SJSA1 (cell line): ENCODE measurements around the gene KCNC1. TPM values are rescaled to one million over a fixed set of nuclear protein-coding genes. Genes with fewer than 3 reads are reported as not detected.

Experiments used
- DNase-seq, 2 experiments: peaks; one replicate each; pipeline ENCODE4 v3.0.0-alpha.2; 2015 to 2020; ENCODE audit warnings: low spot score in 2 of 2, low read depth in 1 of 2
- H3K27ac ChIP-seq: fragments of 250-450 bp; sonication (Bioruptor Pico); 2 replicates; pipeline ENCODE4 v1.5.1; 2020; ENCODE audit warnings: mild to moderate bottlenecking, moderate library complexity
- H3K27me3 ChIP-seq: fragments of 250-450 bp; sonication (Bioruptor Pico); replicated peaks from 2 replicates; pipeline ENCODE4 v1.5.1; 2020; ENCODE audit warnings: mild to moderate bottlenecking, moderate library complexity
- H3K36me3 ChIP-seq: fragments of 250-450 bp; sonication (Bioruptor Pico); 2 replicates; pipeline ENCODE4 v1.5.1; 2020; ENCODE audit warnings: mild to moderate bottlenecking
- H3K4me1 ChIP-seq: fragments of 250-450 bp; sonication (Bioruptor Pico); replicated peaks from 2 replicates; pipeline ENCODE4 v1.6.1; 2021; ENCODE audit warnings: mild to moderate bottlenecking
- H3K4me3 ChIP-seq: fragments of 250-450 bp; sonication (Bioruptor Pico); 2 replicates; pipeline ENCODE4 v1.5.1; 2020; ENCODE audit warnings: mild to moderate bottlenecking
- H3K9me3 ChIP-seq: fragments of 250-450 bp; sonication (Bioruptor Pico); replicated peaks from 2 replicates; pipeline ENCODE4 v1.5.1; 2020; ENCODE audit warnings: mild to moderate bottlenecking
- total RNA-seq: library from RNA; depleted of rRNA; stranded (reverse); fragments of >200 nt; shearing (Covaris generic); gene quantifications from 2 replicates; pipeline ENCODE4 v1.2.3, GENCODE V29; 2014

KCNC1 gene
- total RNA-seq, 1 experiment from 2014 or later = not detected

GRCh38 chr11:17798716-17799115 lies 64.1 kb downstream of the KCNC1 start:
- no peak for DNase-seq
- no peak overlapping the region for H3K4me3 ChIP-seq
- no peaks in the 10 kb centered on the region for H3K36me3 ChIP-seq
- no peaks in the 10 kb centered on the region for H3K4me1 ChIP-seq
- H3K9me3 ChIP-seq = no peaks in the 10 kb centered on the region
- no peak overlapping the region for H3K27ac ChIP-seq
- H3K27me3 ChIP-seq = no peaks in the 10 kb centered on the region

- Histone ChIP-seq H3K36me3 (no peaks in the 10 kb centered on the region), H3K4me3 (no peak overlapping the region), H3K27me3 (no peaks in the 10 kb centered on the region), H3K9me3 (no peaks in the 10 kb centered on the region), H3K27ac (no peak overlapping the region), H3K4me1 (no peaks in the 10 kb centered on the region)
- DNase-seq = no peak
These were observed 64.6 kb downstream of the KCNC1 start for GRCh38 chr11:17799147-17799546.

GRCh38 chr11:17801166-17801565 lies 66.6 kb downstream of the KCNC1 start:
- H3K27ac ChIP-seq = no peak overlapping the region
- H3K4me1 ChIP-seq = no peaks in the 10 kb centered on the region
- no peak for DNase-seq
- no peak overlapping the region for H3K4me3 ChIP-seq
- H3K9me3 ChIP-seq = no peaks in the 10 kb centered on the region
- no peaks in the 10 kb centered on the region for H3K36me3 ChIP-seq
- H3K27me3 ChIP-seq = no peaks in the 10 kb centered on the region

GRCh38 chr11:17802491-17802890 lies 67.9 kb downstream of the KCNC1 start:
- Histone ChIP-seq H3K27ac (no peak overlapping the region), H3K9me3 (no peaks in the 10 kb centered on the region), H3K4me1 (no peaks in the 10 kb centered on the region), H3K4me3 (no peak overlapping the region), H3K27me3 (no peaks in the 10 kb centered on the region), H3K36me3 (no peaks in the 10 kb centered on the region)
- DNase-seq = no peak

- DNase-seq = no peak
- no peaks in the 10 kb centered on the region for H3K27me3 ChIP-seq
These were observed 69.3 kb downstream of the KCNC1 start for GRCh38 chr11:17803754-17804334.

GRCh38 chr11:17805043-17805442 lies 70.5 kb downstream of the KCNC1 start:
- Histone ChIP-seq H3K27ac (no peak overlapping the region), H3K9me3 (no peaks in the 10 kb centered on the region), H3K36me3 (no peaks in the 10 kb centered on the region), H3K4me3 (no peak overlapping the region), H3K4me1 (no peaks in the 10 kb centered on the region), H3K27me3 (no peaks in the 10 kb centered on the region)
- DNase-seq = no peak

More at GRCh38 chr11:17803754-17804334, 69.3 kb downstream of the KCNC1 start:
- H3K4me1 ChIP-seq = no peaks in the 10 kb centered on the region
- H3K4me3 ChIP-seq = no peak overlapping the region
- H3K27ac ChIP-seq = no peak overlapping the region
- H3K36me3 ChIP-seq = no peaks in the 10 kb centered on the region
- no peaks in the 10 kb centered on the region for H3K9me3 ChIP-seq

GRCh38 chr11:17805873-17806272 lies 71.3 kb downstream of the KCNC1 start:
- no peak overlapping the region for H3K4me3 ChIP-seq
- no peaks in the 10 kb centered on the region for H3K4me1 ChIP-seq
- no peaks in the 10 kb centered on the region for H3K27me3 ChIP-seq
- DNase-seq = no peak
- no peaks in the 10 kb centered on the region for H3K36me3 ChIP-seq
- H3K27ac ChIP-seq = no peak overlapping the region
- H3K9me3 ChIP-seq = no peaks in the 10 kb centered on the region

- Histone ChIP-seq H3K36me3 (no peaks in the 10 kb centered on the region), H3K4me1 (no peaks in the 10 kb centered on the region), H3K9me3 (no peaks in the 10 kb centered on the region), H3K27ac (no peak overlapping the region), H3K4me3 (no peak overlapping the region), H3K27me3 (no peaks in the 10 kb centered on the region)
- no peak for DNase-seq
These were observed 72.5 kb downstream of the KCNC1 start for GRCh38 chr11:17807034-17807433.

- Histone ChIP-seq H3K27ac (no peak overlapping the region), H3K9me3 (no peaks in the 10 kb centered on the region), H3K27me3 (no peaks in the 10 kb centered on the region), H3K4me3 (no peak overlapping the region), H3K4me1 (no peaks in the 10 kb centered on the region), H3K36me3 (no peaks in the 10 kb centered on the region)
- DNase-seq = no peak
These were observed 75.5 kb downstream of the KCNC1 start for GRCh38 chr11:17810041-17810440.

- no peaks in the 10 kb centered on the region for H3K4me1 ChIP-seq
- no peak for DNase-seq
- no peaks in the 10 kb centered on the region for H3K9me3 ChIP-seq
- no peaks in the 10 kb centered on the region for H3K27me3 ChIP-seq
- H3K27ac ChIP-seq = no peak overlapping the region
- no peaks in the 10 kb centered on the region for H3K36me3 ChIP-seq
- H3K4me3 ChIP-seq = no peak overlapping the region
These were observed 76.2 kb downstream of the KCNC1 start for GRCh38 chr11:17810746-17811145.

GRCh38 chr11:17811352-17811751 lies 76.8 kb downstream of the KCNC1 start:
- Histone ChIP-seq H3K4me3 (no peak overlapping the region), H3K9me3 (no peaks in the 10 kb centered on the region), H3K27me3 (no peaks in the 10 kb centered on the region), H3K4me1 (no peaks in the 10 kb centered on the region), H3K36me3 (no peaks in the 10 kb centered on the region), H3K27ac (no peak overlapping the region)
- DNase-seq = no peak

- Histone ChIP-seq H3K9me3 (no peaks in the 10 kb centered on the region), H3K27ac (no peak overlapping the region), H3K4me3 (no peak overlapping the region), H3K4me1 (no peaks in the 10 kb centered on the region), H3K36me3 (no peaks in the 10 kb centered on the region), H3K27me3 (no peaks in the 10 kb centered on the region)
- DNase-seq = no peak
These were observed 77.7 kb downstream of the KCNC1 start for GRCh38 chr11:17812091-17812864.

- Histone ChIP-seq H3K9me3 (no peaks in the 10 kb centered on the region), H3K36me3 (no peaks in the 10 kb centered on the region), H3K4me3 (no peak overlapping the region), H3K27me3 (no peaks in the 10 kb centered on the region), H3K27ac (no peak overlapping the region), H3K4me1 (no peaks in the 10 kb centered on the region)
- DNase-seq = no peak
These were observed 78.2 kb downstream of the KCNC1 start for GRCh38 chr11:17812865-17813187.

- H3K4me3 ChIP-seq = no peak overlapping the region
- H3K9me3 ChIP-seq = no peaks in the 10 kb centered on the region
- DNase-seq = no peak
- no peaks in the 10 kb centered on the region for H3K27me3 ChIP-seq
- H3K36me3 ChIP-seq = no peaks in the 10 kb centered on the region
- no peaks in the 10 kb centered on the region for H3K4me1 ChIP-seq
- H3K27ac ChIP-seq = no peak overlapping the region
These were observed 78.9 kb downstream of the KCNC1 start for GRCh38 chr11:17813391-17814059.
